ENCODE measurements around the gene PLEKHM3.

GRCh38 chr2:207879536-207879935, 145.8 kb downstream of the PLEKHM3 start:
- TF ChIP-seq CTCF (conservative IDR thresholded peaks at IDR 0.05 in 1 of 2, IDR thresholded peaks at IDR 0.05 in 1 of 2; ENCODE audit: low read depth in 1 of 2, low read length in 2 of 2) (no peak), EZH2 (IDR thresholded peaks at IDR 0.05; ENCODE audit: low read length, missing control alignments) (no peak)

Measured in fibroblast of lung (primary cell).